Activated naive CD4-positive, alpha-beta T cell treated with Interleukin-2 at 50 U/mL for 16 hours (primary cell): ENCODE measurements around the gene ATF6.

Experiments
- DNase-seq: peaks from one replicate; pipeline ENCODE4 v3.0.0-alpha.2; 2020

The ATF6 gene

DNA sequence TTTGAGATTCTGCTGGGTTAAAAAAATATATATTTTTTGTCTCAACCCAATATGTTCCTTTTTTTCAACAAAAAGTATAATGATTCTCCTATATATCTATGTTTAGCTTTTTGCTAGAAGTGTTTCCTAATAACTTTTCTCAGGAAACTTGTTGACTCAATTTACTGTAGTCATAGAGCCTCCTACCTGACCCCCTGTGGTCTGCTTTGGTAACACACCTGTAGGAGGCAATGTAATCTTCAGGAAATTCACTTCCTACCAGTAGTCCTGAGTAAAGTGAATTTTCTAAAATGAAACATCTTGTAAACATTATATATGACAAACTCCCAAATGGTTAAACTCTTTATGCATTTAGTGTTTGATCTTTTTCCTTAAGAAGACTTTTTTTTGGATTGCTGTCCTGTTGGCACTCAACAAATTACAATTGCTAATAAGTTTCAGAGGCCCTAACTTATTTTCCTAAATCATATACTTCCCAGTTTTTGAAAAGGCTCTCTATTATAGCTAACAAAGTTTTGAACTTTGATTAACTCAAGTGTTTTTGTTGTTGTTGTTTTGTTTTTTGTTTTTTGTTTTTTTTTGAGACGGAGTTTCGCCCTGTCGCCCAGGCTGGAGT is 139.3 kb downstream of the ATF6 start:
- DNase-seq, result peak; percentile 8

DNA sequence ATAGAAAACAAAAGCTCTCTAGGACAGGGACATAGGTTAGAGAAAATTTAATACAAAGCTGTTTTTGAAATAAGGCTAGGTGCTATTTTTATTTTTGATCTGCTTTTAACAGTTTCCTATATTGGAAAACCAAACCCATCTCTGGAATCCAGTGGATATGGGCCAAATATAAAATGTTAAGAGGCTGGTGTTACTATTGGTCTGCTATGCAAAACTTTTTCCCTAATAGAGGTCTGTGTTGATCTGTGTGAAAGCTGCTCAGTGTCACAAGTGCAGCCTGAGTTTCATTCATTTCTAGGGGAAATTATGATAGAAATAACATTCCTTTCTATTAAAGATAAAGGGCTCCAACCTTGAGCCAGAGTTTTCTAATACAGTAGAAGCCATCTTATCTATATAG is 141.1 kb downstream of the ATF6 start:
- DNase-seq, result no peak

- no peak for DNase-seq
Measured at GRCh38 chr1:161908264-161908663, 142.1 kb downstream of the ATF6 start.

DNA sequence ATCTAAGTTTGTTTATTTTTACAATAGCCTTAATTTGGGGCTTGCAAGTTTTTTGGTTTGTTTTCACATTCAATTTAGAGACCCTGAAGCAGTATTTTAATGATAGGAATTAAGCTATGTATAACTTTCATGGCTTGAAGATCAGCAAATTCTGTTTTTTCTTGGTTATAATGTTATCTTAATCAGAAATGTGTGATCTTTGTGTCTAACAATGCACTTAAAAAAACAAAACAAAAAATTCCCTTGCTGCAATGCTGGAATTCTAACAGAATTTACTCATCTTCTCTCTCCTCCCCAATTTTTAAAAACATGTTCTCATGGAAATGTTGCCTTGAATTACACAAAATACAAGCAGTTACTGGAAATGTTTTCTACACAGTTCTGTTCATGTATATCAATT is 144.5 kb downstream of the ATF6 start:
- no peak for DNase-seq

- no peak for DNase-seq
Measured at GRCh38 chr1:161913482-161914140, 147.5 kb downstream of the ATF6 start.

DNA sequence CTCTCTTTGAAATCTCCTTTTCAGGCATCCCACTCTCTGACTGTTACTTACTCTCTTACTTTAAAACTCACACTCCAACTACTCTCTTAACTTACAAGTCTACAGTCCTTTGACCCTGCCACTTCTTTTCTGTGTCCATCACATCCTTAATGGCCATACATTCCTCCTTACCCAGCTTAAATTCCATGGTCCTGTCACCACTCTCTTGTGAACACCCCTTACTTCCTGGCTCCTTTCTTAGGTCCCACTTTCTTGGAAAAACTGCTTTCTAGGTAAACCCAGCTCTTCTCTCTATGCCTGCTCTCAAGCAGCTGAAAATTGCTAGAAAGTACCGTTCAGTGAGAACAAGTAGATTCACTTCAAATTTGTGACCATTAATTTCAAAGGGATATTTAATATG is 148.5 kb downstream of the ATF6 start:
- no peak for DNase-seq

- peak; percentile 18 for DNase-seq
Measured at GRCh38 chr1:161915051-161915503, 149.0 kb downstream of the ATF6 start.

- DNase-seq, result no peak
Measured at GRCh38 chr1:161915978-161916377, 149.9 kb downstream of the ATF6 start.

DNA sequence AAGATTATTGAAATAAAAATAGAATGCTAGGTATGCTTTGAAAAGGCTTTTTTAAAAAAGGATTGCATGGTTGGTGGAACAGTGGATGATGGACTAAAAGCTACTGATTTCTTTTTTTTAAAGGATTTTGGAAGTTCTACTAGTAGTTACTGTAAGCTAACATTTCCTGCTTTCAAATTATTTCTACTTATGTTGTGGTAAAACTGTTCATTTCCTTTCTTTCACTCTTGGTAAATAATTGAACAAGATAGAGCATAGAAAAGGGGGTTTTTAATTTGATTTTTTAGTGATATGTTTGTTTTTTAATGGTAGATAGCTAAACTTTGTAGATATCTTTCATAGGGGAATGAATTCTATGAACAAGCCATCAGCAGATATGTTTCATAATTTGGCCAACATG is 153.1 kb downstream of the ATF6 start:
- no peak for DNase-seq

DNA sequence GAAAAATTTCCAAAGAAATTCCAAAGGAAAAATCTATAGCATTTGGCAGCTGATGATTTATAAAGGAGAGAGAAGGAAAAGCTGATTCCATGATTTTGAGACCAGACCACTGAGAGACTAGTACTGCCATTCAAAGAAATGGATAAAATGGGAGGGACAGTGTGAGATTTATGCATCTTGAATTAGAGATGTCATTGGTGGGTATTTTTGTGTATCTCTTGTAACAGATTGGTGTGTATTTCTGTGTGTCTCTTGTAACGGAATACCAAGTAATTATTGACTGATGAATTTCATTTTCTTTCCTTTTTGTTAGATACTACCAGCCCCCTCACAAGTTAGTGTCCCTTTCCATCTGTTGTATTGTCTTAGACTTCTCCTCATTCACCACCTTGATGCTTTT is 155.4 kb downstream of the ATF6 start:
- DNase-seq, result no peak

DNA sequence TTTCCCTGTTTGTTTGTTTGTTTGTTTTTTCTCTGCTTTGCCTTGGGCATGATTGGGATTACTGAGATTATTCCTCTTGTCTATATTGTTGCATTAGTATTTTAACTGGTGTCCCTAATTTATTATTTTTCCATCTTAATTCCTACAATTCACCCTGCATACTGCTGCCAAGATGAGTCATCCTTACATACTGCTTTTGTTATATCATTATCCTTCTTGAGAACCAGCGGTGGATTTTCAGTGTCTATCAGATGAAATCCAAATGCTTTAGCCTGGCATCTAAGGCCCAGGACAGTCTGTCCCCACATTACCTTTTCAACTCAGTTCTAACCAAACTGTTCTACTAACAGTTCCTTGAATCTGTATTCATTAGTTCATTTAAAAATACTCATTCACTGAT is 155.9 kb downstream of the ATF6 start:
- no peak for DNase-seq

DNA sequence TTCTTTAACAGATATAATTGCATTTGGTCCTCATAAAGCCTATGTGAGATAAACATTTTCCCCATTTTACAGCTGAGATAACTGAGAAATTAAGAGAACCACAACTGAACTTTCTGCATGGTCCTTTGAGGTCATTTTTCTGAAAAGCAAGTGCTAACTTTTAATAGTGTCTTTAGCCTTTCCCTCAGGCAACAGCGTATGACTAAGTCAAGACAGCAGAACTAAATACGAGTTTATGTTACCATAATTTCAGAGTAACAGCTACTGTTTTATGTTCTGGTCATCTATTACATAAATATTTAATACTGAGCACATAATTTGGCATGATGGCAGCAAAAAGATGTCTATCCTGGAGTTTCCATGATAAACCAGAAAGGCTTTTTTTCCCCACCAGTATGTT is 161.9 kb downstream of the ATF6 start:
- no peak for DNase-seq

- DNase-seq, result no peak
Measured at GRCh38 chr1:161929137-161929536, 163.0 kb downstream of the ATF6 start.

GRCh38 chr1:161930064-161930463 is 163.9 kb downstream of the ATF6 start:
- DNase-seq, result no peak

DNA sequence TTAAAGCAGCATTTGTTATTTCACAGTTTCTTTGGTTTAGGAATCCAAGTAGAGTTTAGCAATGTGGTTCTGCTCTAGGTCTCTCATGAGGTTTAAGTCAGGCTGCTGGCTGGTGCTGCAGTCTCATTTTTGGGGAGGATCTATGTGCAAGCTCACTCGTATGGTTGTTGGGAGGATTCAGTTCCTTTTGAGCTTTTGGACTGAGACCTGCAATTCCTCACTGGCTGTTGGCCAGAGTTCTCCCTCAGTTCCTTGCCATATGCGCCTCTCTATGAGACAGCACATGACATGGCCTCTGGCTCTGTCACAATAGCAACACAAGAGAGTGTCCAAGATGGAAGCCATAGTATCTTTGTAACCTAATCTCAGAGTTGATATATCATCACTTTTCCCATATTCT is 166.5 kb downstream of the ATF6 start:
- DNase-seq, result no peak

DNA sequence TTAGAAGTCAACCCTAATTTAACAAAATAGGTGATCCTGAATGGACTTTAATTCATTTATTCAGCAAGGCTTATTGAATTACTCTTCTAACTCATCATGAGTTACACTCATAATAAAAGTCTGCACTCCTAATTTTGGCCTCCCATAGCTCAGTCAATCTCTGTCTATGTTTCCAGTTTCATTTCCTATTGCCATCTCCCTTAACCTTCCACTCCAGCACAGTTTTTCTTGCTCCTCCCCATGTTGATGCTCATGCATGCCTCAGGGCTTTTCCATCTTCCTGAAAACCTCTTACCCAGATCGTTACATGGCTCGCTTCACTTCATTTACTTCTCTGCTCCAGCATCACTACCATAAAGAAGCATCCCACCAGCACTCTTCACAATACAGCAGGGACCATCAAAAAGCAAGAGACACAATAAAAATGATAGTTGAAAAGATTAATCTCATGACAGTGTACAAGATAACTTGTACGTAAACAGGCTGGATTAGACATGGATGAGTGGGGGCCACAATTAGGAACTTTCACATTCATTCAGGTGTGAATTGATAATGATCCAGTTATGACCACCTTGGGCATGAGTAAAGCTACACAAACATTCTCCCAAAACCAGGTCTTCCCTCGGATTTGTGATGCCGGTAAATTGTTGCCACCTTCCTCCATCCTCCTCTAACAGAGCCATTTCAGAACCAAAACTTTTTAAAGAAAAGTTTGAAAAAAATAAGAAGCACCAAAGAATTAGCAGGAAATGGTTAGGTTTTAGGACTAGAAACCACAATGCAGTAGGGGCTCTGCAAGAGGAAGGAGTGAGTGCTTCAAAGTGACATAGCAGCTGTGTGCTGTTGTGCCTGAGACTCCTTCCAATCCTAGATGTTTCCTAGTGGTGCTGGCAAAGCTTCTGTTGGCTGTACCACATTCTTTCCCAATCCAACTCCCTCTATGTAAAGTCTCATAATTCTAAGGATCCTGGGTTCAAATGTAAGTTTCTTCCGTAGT is 167.8 kb downstream of the ATF6 start:
- DNase-seq, result no peak

- DNase-seq, result no peak
Measured at GRCh38 chr1:161935264-161935663, 169.1 kb downstream of the ATF6 start.

GRCh38 chr1:161936786-161937185 is 170.7 kb downstream of the ATF6 start:
- DNase-seq, result no peak

GRCh38 chr1:161940866-161941591 is 174.9 kb downstream of the ATF6 start:
- no peak for DNase-seq

GRCh38 chr1:161941726-161942436 is 175.8 kb downstream of the ATF6 start:
- DNase-seq, result no peak

GRCh38 chr1:161943737-161944136 is 177.6 kb downstream of the ATF6 start:
- DNase-seq, result no peak

DNA sequence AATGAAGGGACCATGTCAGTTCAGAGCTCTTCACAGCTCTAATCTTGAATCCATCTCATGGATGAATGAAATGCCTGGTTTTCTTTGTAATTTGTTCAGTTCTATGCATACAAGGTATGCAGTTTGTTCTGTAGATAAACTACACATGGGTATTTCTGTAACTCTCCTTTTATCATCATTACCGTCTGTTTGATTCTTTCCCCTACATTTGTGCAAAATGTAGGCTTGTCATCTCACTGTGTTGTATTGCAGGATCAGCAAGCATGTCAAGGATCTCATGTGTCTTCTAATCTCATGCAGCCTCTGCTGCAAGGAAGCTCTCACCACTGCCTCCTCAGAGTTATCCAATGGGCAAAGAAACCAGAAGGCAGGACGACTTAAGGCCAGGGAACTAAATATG is 178.3 kb downstream of the ATF6 start:
- DNase-seq, result no peak
